ENCODE results near the gene IQGAP2.

IQGAP2 gene

DNA sequence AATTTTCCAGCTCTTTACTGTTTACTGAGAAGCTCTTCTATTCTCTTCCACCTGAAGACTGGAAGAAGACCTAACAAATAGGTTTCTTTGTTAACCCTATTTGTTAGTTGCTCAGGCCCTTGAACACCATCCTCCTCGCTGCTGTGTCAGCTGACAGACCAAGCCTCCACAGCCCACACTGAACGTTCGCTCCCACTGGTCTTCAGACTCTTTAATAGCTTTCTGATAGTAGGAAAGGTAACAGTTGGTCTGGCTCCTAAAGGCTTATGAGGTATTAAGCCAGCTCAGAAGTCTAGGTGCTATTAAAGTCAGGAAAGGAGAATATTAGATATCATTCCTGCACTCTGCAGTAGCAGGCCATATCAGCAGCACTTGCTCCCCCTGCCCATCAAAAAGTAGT is 289.6 kb downstream of the IQGAP2 start:
- no peaks in the 10 kb centered on the region for H3K4me1 ChIP-seq (ENCODE audit: insufficient read depth, low read length)
- no peak overlapping the region for H3K27ac ChIP-seq (ENCODE audit: low read length)
- no peaks in the 10 kb centered on the region for H3K27me3 ChIP-seq (ENCODE audit: insufficient read depth, low read length)
- H3K36me3 ChIP-seq (ENCODE audit: insufficient read depth, low read depth, low read length), result peaks cover 21% of the 10 kb centered on the region
- H3K9me3 ChIP-seq (ENCODE audit: insufficient read depth, low read depth, low read length), result no peaks in the 10 kb centered on the region
- H3K9ac ChIP-seq (ENCODE audit: low read depth, low read length), result no peak overlapping the region
- no peak overlapping the region for H3K4me3 ChIP-seq (ENCODE audit: low read length)

GRCh38 chr5:76693141-76693540 is 290.1 kb downstream of the IQGAP2 start:
- no peak overlapping the region for H3K27ac ChIP-seq (ENCODE audit: low read length)
- H3K4me3 ChIP-seq (ENCODE audit: low read length), result no peak overlapping the region
- H3K9ac ChIP-seq (ENCODE audit: low read depth, low read length), result no peak overlapping the region
- peaks cover 21% of the 10 kb centered on the region for H3K36me3 ChIP-seq (ENCODE audit: insufficient read depth, low read depth, low read length)
- H3K9me3 ChIP-seq (ENCODE audit: insufficient read depth, low read depth, low read length), result no peaks in the 10 kb centered on the region
- H3K4me1 ChIP-seq (ENCODE audit: insufficient read depth, low read length), result no peaks in the 10 kb centered on the region
- no peaks in the 10 kb centered on the region for H3K27me3 ChIP-seq (ENCODE audit: insufficient read depth, low read length)

DNA sequence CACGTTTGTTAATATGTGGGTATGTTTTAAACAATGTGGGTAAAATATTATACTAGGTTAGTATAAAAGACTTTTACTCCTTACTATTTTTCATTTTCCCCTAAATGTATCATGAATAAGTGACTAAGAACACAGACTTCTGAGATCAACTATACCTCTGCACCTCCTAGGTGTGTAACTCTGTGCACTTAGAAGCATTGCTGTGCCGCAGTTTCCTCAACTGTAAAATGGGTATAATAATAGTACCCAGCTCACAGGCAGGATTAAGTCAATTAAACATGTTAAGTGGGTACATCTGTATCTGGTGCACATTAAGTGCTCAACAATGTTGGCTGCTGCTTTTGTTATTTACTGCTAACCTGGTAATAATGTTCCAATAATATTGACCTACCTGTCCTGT is 291.2 kb downstream of the IQGAP2 start:
- peaks cover 21% of the 10 kb centered on the region for H3K36me3 ChIP-seq (ENCODE audit: insufficient read depth, low read depth, low read length)
- H3K27me3 ChIP-seq (ENCODE audit: insufficient read depth, low read length), result no peaks in the 10 kb centered on the region
- H3K4me1 ChIP-seq (ENCODE audit: insufficient read depth, low read length), result no peaks in the 10 kb centered on the region
- no peak overlapping the region for H3K27ac ChIP-seq (ENCODE audit: low read length)
- H3K4me3 ChIP-seq (ENCODE audit: low read length), result no peak overlapping the region
- H3K9me3 ChIP-seq (ENCODE audit: insufficient read depth, low read depth, low read length), result no peaks in the 10 kb centered on the region
- no peak overlapping the region for H3K9ac ChIP-seq (ENCODE audit: low read depth, low read length)

DNA sequence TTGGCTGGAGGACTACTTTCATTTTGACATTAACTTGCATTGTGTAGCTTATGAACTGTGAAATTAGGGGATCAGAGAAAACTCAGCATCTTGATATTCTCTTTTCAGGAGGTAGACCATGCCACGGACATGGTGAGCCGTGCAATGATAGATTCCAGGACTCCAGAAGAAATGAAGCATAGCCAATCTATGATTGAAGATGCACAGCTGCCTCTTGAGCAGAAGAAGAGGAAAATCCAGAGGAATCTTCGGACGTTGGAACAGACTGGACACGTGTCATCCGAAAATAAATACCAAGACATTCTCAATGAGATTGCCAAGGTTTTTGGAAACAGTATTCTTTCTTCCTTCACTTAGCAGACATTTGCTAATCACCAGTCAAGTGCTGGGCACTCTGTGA is 292.3 kb downstream of the IQGAP2 start:
- Histone ChIP-seq H3K4me3 (ENCODE audit: low read length) (no peak overlapping the region), H3K27me3 (ENCODE audit: insufficient read depth, low read length) (no peaks in the 10 kb centered on the region), H3K4me1 (ENCODE audit: insufficient read depth, low read length) (no peaks in the 10 kb centered on the region), H3K9me3 (ENCODE audit: insufficient read depth, low read depth, low read length) (no peaks in the 10 kb centered on the region), H3K27ac (ENCODE audit: low read length) (no peak overlapping the region), H3K9ac (ENCODE audit: low read depth, low read length) (no peak overlapping the region), H3K36me3 (ENCODE audit: insufficient read depth, low read depth, low read length) (peaks cover 21% of the 10 kb centered on the region)

- peaks cover 24% of the 10 kb centered on the region for H3K36me3 ChIP-seq (ENCODE audit: insufficient read depth, low read depth, low read length)
- H3K27me3 ChIP-seq (ENCODE audit: insufficient read depth, low read length), result no peaks in the 10 kb centered on the region
- H3K4me1 ChIP-seq (ENCODE audit: insufficient read depth, low read length), result no peaks in the 10 kb centered on the region
- H3K27ac ChIP-seq (ENCODE audit: low read length), result no peak overlapping the region
- no peak overlapping the region for H3K9ac ChIP-seq (ENCODE audit: low read depth, low read length)
- no peak overlapping the region for H3K4me3 ChIP-seq (ENCODE audit: low read length)
- H3K9me3 ChIP-seq (ENCODE audit: insufficient read depth, low read depth, low read length), result no peaks in the 10 kb centered on the region
Observed at GRCh38 chr5:76696251-76696650, 293.2 kb downstream of the IQGAP2 start.

DNA sequence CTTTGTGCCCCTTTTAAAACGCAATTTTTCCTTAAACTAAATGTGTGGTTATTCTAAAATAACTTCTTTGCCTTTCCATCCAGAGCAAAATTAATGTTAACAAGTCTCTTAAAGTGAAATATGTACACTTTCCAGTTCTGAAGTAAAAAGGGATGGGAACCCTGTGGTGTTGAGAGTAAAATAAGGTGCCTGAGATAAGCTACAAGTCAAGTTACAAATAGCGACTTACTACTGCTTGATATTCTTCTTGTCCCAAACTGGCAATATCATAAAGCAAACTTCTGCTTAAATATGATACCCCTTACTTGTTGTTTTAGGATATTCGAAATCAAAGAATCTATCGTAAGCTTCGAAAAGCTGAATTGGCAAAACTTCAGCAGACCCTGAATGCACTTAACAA is 294.6 kb downstream of the IQGAP2 start:
- H3K36me3 ChIP-seq (ENCODE audit: insufficient read depth, low read depth, low read length), result peaks cover 27% of the 10 kb centered on the region

DNA sequence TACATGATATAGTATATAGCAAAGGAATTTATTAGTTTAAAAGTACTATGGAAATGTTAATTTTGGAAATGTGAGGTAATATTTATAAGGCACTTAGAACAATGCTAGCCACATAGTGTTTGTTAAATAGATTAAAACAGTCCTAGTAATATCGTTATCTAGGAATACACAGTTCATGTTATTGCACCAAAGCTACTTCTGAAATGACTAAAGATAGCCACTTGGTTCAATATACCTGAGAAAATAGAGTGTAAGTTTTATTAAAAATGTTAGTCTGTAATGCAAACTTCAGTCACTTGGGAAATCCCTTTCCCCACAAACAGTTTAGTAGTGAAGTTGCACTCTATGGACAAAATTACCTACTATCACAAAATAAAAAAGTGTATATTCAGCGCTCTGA is 297.5 kb downstream of the IQGAP2 start:
- H3K9me3 ChIP-seq (ENCODE audit: insufficient read depth, low read depth, low read length), result no peaks in the 10 kb centered on the region
- no peak overlapping the region for H3K9ac ChIP-seq (ENCODE audit: low read depth, low read length)
- no peak overlapping the region for H3K27ac ChIP-seq (ENCODE audit: low read length)
- H3K4me1 ChIP-seq (ENCODE audit: insufficient read depth, low read length), result no peaks in the 10 kb centered on the region
- no peak overlapping the region for H3K4me3 ChIP-seq (ENCODE audit: low read length)
- peaks cover 13% of the 10 kb centered on the region for H3K36me3 ChIP-seq (ENCODE audit: insufficient read depth, low read depth, low read length)
- no peaks in the 10 kb centered on the region for H3K27me3 ChIP-seq (ENCODE audit: insufficient read depth, low read length)

More for the DNA sequence above, 294.6 kb downstream of the IQGAP2 start:
- Histone ChIP-seq H3K27me3 (ENCODE audit: insufficient read depth, low read length) (no peaks in the 10 kb centered on the region), H3K9ac (ENCODE audit: low read depth, low read length) (no peak overlapping the region), H3K4me3 (ENCODE audit: low read length) (no peak overlapping the region), H3K4me1 (ENCODE audit: insufficient read depth, low read length) (no peaks in the 10 kb centered on the region), H3K27ac (ENCODE audit: low read length) (no peak overlapping the region), H3K9me3 (ENCODE audit: insufficient read depth, low read depth, low read length) (no peaks in the 10 kb centered on the region)

DNA sequence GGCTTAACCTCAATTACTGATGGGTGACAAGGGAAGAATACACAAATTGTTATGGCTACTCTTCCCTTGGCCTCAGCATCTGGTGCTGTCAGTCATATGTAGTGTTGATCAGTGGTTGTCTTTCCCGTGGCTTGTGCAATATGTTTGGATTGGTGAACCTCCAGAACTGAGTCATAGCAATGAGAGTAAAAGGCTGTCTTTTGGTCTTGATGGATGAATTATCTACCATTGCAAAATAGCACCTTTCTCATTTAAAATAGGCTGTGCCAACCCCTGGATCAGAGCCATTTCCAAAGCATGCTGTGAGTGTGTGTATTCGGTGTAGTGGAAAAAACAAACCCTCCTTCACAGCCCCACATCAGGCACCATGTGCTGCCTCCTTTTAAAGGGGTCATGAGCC is 298.2 kb downstream of the IQGAP2 start:
- Histone ChIP-seq H3K9me3 (ENCODE audit: insufficient read depth, low read depth, low read length) (no peaks in the 10 kb centered on the region), H3K4me1 (ENCODE audit: insufficient read depth, low read length) (no peaks in the 10 kb centered on the region), H3K27me3 (ENCODE audit: insufficient read depth, low read length) (no peaks in the 10 kb centered on the region), H3K27ac (ENCODE audit: low read length) (no peak overlapping the region), H3K36me3 (ENCODE audit: insufficient read depth, low read depth, low read length) (peaks cover 7% of the 10 kb centered on the region), H3K4me3 (ENCODE audit: low read length) (no peak overlapping the region), H3K9ac (ENCODE audit: low read depth, low read length) (no peak overlapping the region)

- no peak overlapping the region for H3K4me3 ChIP-seq (ENCODE audit: low read length)
- H3K9me3 ChIP-seq (ENCODE audit: insufficient read depth, low read depth, low read length), result no peaks in the 10 kb centered on the region
- no peak overlapping the region for H3K27ac ChIP-seq (ENCODE audit: low read length)
- H3K36me3 ChIP-seq (ENCODE audit: insufficient read depth, low read depth, low read length), result peaks cover 6% of the 10 kb centered on the region; the same call in 1 of the 2 replicates
- no peaks in the 10 kb centered on the region for H3K4me1 ChIP-seq (ENCODE audit: insufficient read depth, low read length)
- no peaks in the 10 kb centered on the region for H3K27me3 ChIP-seq (ENCODE audit: insufficient read depth, low read length)
- H3K9ac ChIP-seq (ENCODE audit: low read depth, low read length), result no peak overlapping the region
Observed at GRCh38 chr5:76703707-76704106, 300.6 kb downstream of the IQGAP2 start.

- no peak overlapping the region for H3K9ac ChIP-seq (ENCODE audit: low read depth, low read length)
- no peaks in the 10 kb centered on the region for H3K4me1 ChIP-seq (ENCODE audit: insufficient read depth, low read length)
- H3K4me3 ChIP-seq (ENCODE audit: low read length), result no peak overlapping the region
- H3K36me3 ChIP-seq (ENCODE audit: insufficient read depth, low read depth, low read length), result peaks cover 6% of the 10 kb centered on the region; the same call in 1 of the 2 replicates
- no peaks in the 10 kb centered on the region for H3K27me3 ChIP-seq (ENCODE audit: insufficient read depth, low read length)
- H3K9me3 ChIP-seq (ENCODE audit: insufficient read depth, low read depth, low read length), result no peaks in the 10 kb centered on the region
- no peak overlapping the region for H3K27ac ChIP-seq (ENCODE audit: low read length)
Observed at GRCh38 chr5:76704131-76704663, 301.1 kb downstream of the IQGAP2 start.

GRCh38 chr5:76705574-76705973 is 302.5 kb downstream of the IQGAP2 start:
- Histone ChIP-seq H3K36me3 (ENCODE audit: insufficient read depth, low read depth, low read length) (peaks cover 6% of the 10 kb centered on the region; the same call in 1 of the 2 replicates), H3K9ac (ENCODE audit: low read depth, low read length) (no peak overlapping the region), H3K4me3 (ENCODE audit: low read length) (no peak overlapping the region), H3K4me1 (ENCODE audit: insufficient read depth, low read length) (no peaks in the 10 kb centered on the region), H3K9me3 (ENCODE audit: insufficient read depth, low read depth, low read length) (no peaks in the 10 kb centered on the region), H3K27me3 (ENCODE audit: insufficient read depth, low read length) (no peaks in the 10 kb centered on the region), H3K27ac (ENCODE audit: low read length) (no peak overlapping the region)

GRCh38 chr5:76709762-76710161 is 306.7 kb downstream of the IQGAP2 start:
- no peak overlapping the region for H3K9ac ChIP-seq (ENCODE audit: low read depth, low read length)
- H3K27ac ChIP-seq (ENCODE audit: low read length), result no peak overlapping the region
- no peaks in the 10 kb centered on the region for H3K9me3 ChIP-seq (ENCODE audit: insufficient read depth, low read depth, low read length)
- no peak overlapping the region for H3K4me3 ChIP-seq (ENCODE audit: low read length)
- no peaks in the 10 kb centered on the region for H3K36me3 ChIP-seq (ENCODE audit: insufficient read depth, low read depth, low read length)
- no peaks in the 10 kb centered on the region for H3K4me1 ChIP-seq (ENCODE audit: insufficient read depth, low read length)
- peaks cover 16% of the 10 kb centered on the region for H3K27me3 ChIP-seq (ENCODE audit: insufficient read depth, low read length)

Measured in iPS-20b (cell line).